Peyer's patch (tissue), 4 donors: ENCODE data around the gene CYB5B.

ENCODE experiments used
- CTCF ChIP-seq, 6 experiments: fragments of 450-650 bp in 4 of 6; fragments of 200-600 bp in 2 of 6; sonication (generic) in 1 of 6; IDR thresholded peaks; one replicate each; pipeline ENCODE4 v1.5.1; 2017 to 2019; ENCODE audit warnings: antibody characterized with exemption in 6 of 6, mild to moderate bottlenecking in 3 of 6, moderate library complexity in 1 of 6
- POLR2A ChIP-seq, 2 donors: fragments of 450-650 bp; IDR thresholded peaks; one replicate each; pipeline ENCODE4 v1.5.1; 2017; ENCODE audit warnings: antibody characterized with exemption in 2 of 2, mild to moderate bottlenecking in 2 of 2, moderate library complexity in 2 of 2

GRCh38 chr16:69481901-69482341 is 57.5 kb downstream of the CYB5B start:
- TF ChIP-seq CTCF (IDR thresholded peaks at IDR 0.05) (no peak), POLR2A (IDR thresholded peaks at IDR 0.05) (no peak)
